HG03039 (cell line): ENCODE measurements around the gene DLGAP1.

ENCODE experiments used
- ATAC-seq: cut with Tn5 transposase; IDR thresholded peaks from one replicate; pipeline ENCODE4 v1.9.1; 2021; ENCODE audit warnings: mild to moderate bottlenecking, moderate library complexity; ENCODE audit not compliant: unreplicated experiment

Gene DLGAP1

GRCh38 chr18:3906116-3906750 is 548.9 kb downstream of the DLGAP1 start:
- ATAC-seq: no peak

- no peak for ATAC-seq
Measured at GRCh38 chr18:3903337-3903736, 551.8 kb downstream of the DLGAP1 start.

GRCh38 chr18:3902676-3903075 is 552.4 kb downstream of the DLGAP1 start:
- ATAC-seq: no peak

- ATAC-seq: no peak
Measured at GRCh38 chr18:3901811-3902210, 553.3 kb downstream of the DLGAP1 start.

GRCh38 chr18:3901042-3901441 is 554.1 kb downstream of the DLGAP1 start:
- ATAC-seq: no peak

GRCh38 chr18:3900327-3900726 is 554.8 kb downstream of the DLGAP1 start:
- ATAC-seq: no peak

GRCh38 chr18:3898861-3899613 is 556.1 kb downstream of the DLGAP1 start:
- ATAC-seq: no peak

GRCh38 chr18:3892152-3892551 is 563.0 kb downstream of the DLGAP1 start:
- ATAC-seq: no peak

GRCh38 chr18:3891245-3891644 is 563.9 kb downstream of the DLGAP1 start:
- ATAC-seq: no peak

- no peak for ATAC-seq
Measured at GRCh38 chr18:3889803-3890202, 565.3 kb downstream of the DLGAP1 start.

GRCh38 chr18:3889121-3889520 is 566.0 kb downstream of the DLGAP1 start:
- ATAC-seq: no peak

GRCh38 chr18:3886575-3887322 is 568.4 kb downstream of the DLGAP1 start:
- ATAC-seq: no peak

GRCh38 chr18:3885209-3885792 is 569.8 kb downstream of the DLGAP1 start:
- ATAC-seq: no peak

GRCh38 chr18:3879836-3880120 is 575.3 kb downstream of the DLGAP1 start:
- no peak for ATAC-seq

GRCh38 chr18:3879114-3879835 is 575.8 kb downstream of the DLGAP1 start:
- ATAC-seq: no peak

GRCh38 chr18:3878401-3878800 is 576.7 kb downstream of the DLGAP1 start:
- no peak for ATAC-seq

- no peak for ATAC-seq
Measured at GRCh38 chr18:3877678-3878077, 577.4 kb downstream of the DLGAP1 start.

GRCh38 chr18:3875961-3876360 is 579.1 kb downstream of the DLGAP1 start:
- no peak for ATAC-seq

GRCh38 chr18:3875376-3875775 is 579.7 kb downstream of the DLGAP1 start:
- ATAC-seq: no peak

- ATAC-seq: no peak
Measured at GRCh38 chr18:3874581-3874980, 580.5 kb downstream of the DLGAP1 start.

- no peak for ATAC-seq
Measured at GRCh38 chr18:3874125-3874524, 581.0 kb downstream of the DLGAP1 start.
